ENCODE results near the gene RMI1. TPM values are rescaled to one million over a fixed set of nuclear protein-coding genes. Genes with fewer than 3 reads are reported as not detected.

The RMI1 gene
- total and polyA plus RNA-seq, 2 of the 8 experiments (the other 6 are each of a cell fraction or from before 2014, with no cell fraction given): 3.0 to 34.1 TPM

- Histone ChIP-seq H2BK5ac (ENCODE audit: low read depth, low read length) (no peak overlapping the region), H3K14ac (ENCODE audit: insufficient read length) (no peak overlapping the region), H2BK15ac (ENCODE audit: low read length) (no peak overlapping the region), H4K5ac (ENCODE audit: insufficient read length, low read depth, low read length) (no peak overlapping the region), H3K4ac (replicated peaks; ENCODE audit: insufficient read length, low read depth, low read length) (no peak overlapping the region), H4K91ac (replicated peaks; ENCODE audit: insufficient read length, low read length) (no peak overlapping the region), H4K20me1 (replicated peaks in 1 of 2; ENCODE audit: control insufficient read depth in 1 of 2, insufficient read depth in 2 of 2, low read length in 2 of 2) (no peaks in the 10 kb centered on the region), H3K79me2 (ENCODE audit: control insufficient read depth in 1 of 2, insufficient read depth in 2 of 2, low read length in 2 of 2) (no peaks in the 10 kb centered on the region), H3K23ac (ENCODE audit: insufficient read length) (no peak overlapping the region), H3K18ac (ENCODE audit: extremely low read depth, low read length) (no peak overlapping the region), H3K9me3 (ENCODE audit: insufficient read depth in 2 of 2, low read depth in 1 of 2, low read length in 1 of 2) (no peaks in the 10 kb centered on the region), H3K27me3 (replicated peaks in 1 of 4; ENCODE audit: control insufficient read depth in 3 of 4, extremely low read depth in 1 of 4, insufficient read depth in 3 of 4, low read length in 3 of 4) (no peaks in the 10 kb centered on the region), H3K27ac (ENCODE audit: low read depth, low read length) (no peak overlapping the region), H3K4me1 (replicated peaks in 1 of 4; ENCODE audit: control insufficient read depth in 3 of 4, insufficient read depth in 4 of 4, low read length in 3 of 4) (peaks cover 0 to 6% (median 2%) of the 10 kb centered on the region in 4 experiments; a peak in 4 of 7 replicates), H3K4me2 (ENCODE audit: insufficient read depth in 1 of 2, low read depth in 2 of 2, low read length in 2 of 2) (no peak overlapping the region), H2AK5ac (ENCODE audit: low read depth, low read length) (no peak overlapping the region), H3K79me1 (ENCODE audit: low read depth, low read length) (no peaks in the 10 kb centered on the region), H2AFZ (ENCODE audit: low read length) (no peak overlapping the region), H2BK120ac (replicated peaks; ENCODE audit: low read depth, low read length) (no peak overlapping the region), H2BK20ac (ENCODE audit: low read length) (no peak overlapping the region), H3K23me2 (ENCODE audit: low read depth, low read length) (no peaks in the 10 kb centered on the region), H3K9ac (replicated peaks in 1 of 4; ENCODE audit: extremely low read depth in 1 of 4, low read depth in 3 of 4, low read length in 3 of 4) (no peak overlapping the region), H3K36me3 (ENCODE audit: control insufficient read depth in 2 of 4, insufficient read depth in 4 of 4, low read length in 3 of 4) (no peaks in the 10 kb centered on the region), H4K8ac (ENCODE audit: extremely low read depth, insufficient read depth, low read length) (no peak overlapping the region), H3K56ac (replicated peaks; ENCODE audit: insufficient read length, low read depth, low read length) (no peak overlapping the region), H3K4me3 (ENCODE audit: extremely low read depth in 1 of 4, insufficient read depth in 2 of 4, low read depth in 3 of 4, low read length in 4 of 4) (no peak overlapping the region), H2BK12ac (ENCODE audit: low read depth, low read length) (no peak overlapping the region)
- ChIA-PET POLR2A (ENCODE audit: partially characterized antibody) (interaction anchor here (1.5 to 1.7 kb wide), 2 partner anchors 9 to 46 kb away, joined by 4 to 5 read pairs; partner anchors contain the start of genes HNRNPK and RMI1), CTCF (ENCODE audit: partially characterized antibody) (interaction anchor here (1.0 to 2.9 kb wide), 3 partner anchors 13 to 327 kb away, joined by 3 to 9 read pairs (median 4); partner anchors contain the start of gene KIF27)
- no peak for FAIRE-seq
- no peak for DNase-seq (ENCODE audit: low read depth in 1 of 2, low spot score in 2 of 2)
- WGBS, 2 experiments (ENCODE audit: extremely low coverage in 1 of 2, insufficient coverage in 1 of 2, insufficient read length in 1 of 2, insufficient replicate concordance in 2 of 2, low coverage in 1 of 2, low lambda C conversion rate in 2 of 2, missing lambda C conversion rate in 1 of 2): 92% methylated on average over 3 of the region's 3 CpGs; no CpG with 5 or more reads in 1 of the 2 experiments
- TF ChIP-seq TBP (IDR thresholded peaks at IDR 0.05; ENCODE audit: low read depth, low read length): no peak
- TF ChIP-seq SP2 (IDR thresholded peaks at IDR 0.05; ENCODE audit: low read length): no peak
- TF ChIP-seq SIX5 (IDR thresholded peaks at IDR 0.05; ENCODE audit: low read depth, low read length): no peak
- TF ChIP-seq TEAD4 (IDR thresholded peaks at IDR 0.05; ENCODE audit: low read depth, low read length): no peak
- TF ChIP-seq YY1 (IDR thresholded peaks at IDR 0.05; ENCODE audit: low read depth, low read length): no peak
- TF ChIP-seq EGR1 (IDR thresholded peaks at IDR 0.05; ENCODE audit: borderline replicate concordance, low read depth, low read length): no peak
- no peak for TF ChIP-seq FOSL1 (IDR thresholded peaks at IDR 0.05; ENCODE audit: insufficient read depth, low read depth, low read length)
- no peak for TF ChIP-seq BRCA1 (IDR thresholded peaks at IDR 0.05; ENCODE audit: low read depth, low read length)
- no peak for TF ChIP-seq MAFK (IDR thresholded peaks at IDR 0.05; ENCODE audit: low read depth, low read length)
- no peak for TF ChIP-seq ASH2L (IDR thresholded peaks at IDR 0.05; ENCODE audit: low read length)
- no peak for TF ChIP-seq TCF12 (IDR thresholded peaks at IDR 0.05; ENCODE audit: low read depth, low read length)
- TF ChIP-seq BACH1 (IDR thresholded peaks at IDR 0.05; ENCODE audit: low read length): no peak
- no peak for TF ChIP-seq RXRA (IDR thresholded peaks at IDR 0.05; ENCODE audit: insufficient read depth, low read depth, low read length)
- TF ChIP-seq SUZ12 (IDR thresholded peaks at IDR 0.05; ENCODE audit: low read length): no peak
- no peak for TF ChIP-seq POLR2AphosphoS5 (IDR thresholded peaks at IDR 0.05; ENCODE audit: low read depth, low read length)
- TF ChIP-seq EP300 (IDR thresholded peaks at IDR 0.05; ENCODE audit: borderline replicate concordance in 1 of 2, low read depth in 2 of 2, low read length in 2 of 2): no peak
These were observed 46.8 kb upstream of the RMI1 start for GRCh38 chr9:83933790-83934189.
